ENCODE data around the gene DYSF. TPM values are rescaled to one million over a fixed set of nuclear protein-coding genes. Genes with fewer than 3 reads are reported as not detected.

The DYSF gene
- total RNA-seq, 2 donors from 2014 or later: 0.77 to 1.6 TPM

- Mint-ChIP-seq H3K27ac (no peak overlapping the region), H3K36me3 (ENCODE audit: insufficient read depth in 2 of 2) (no peaks in the 10 kb centered on the region), H3K9me3 (no peaks in the 10 kb centered on the region), H3K4me3 (no peak overlapping the region), H3K4me1 (ENCODE audit: low read depth) (peaks cover 6% of the 10 kb centered on the region), H3K27me3 (ENCODE audit: low read depth) (peaks cover 12% of the 10 kb centered on the region)
- ATAC-seq (replicated peaks in 1 of 2) (no peak), DNase-seq (no peak)
These were observed 155.1 kb downstream of the DYSF start for GRCh38 chr2:71608441-71608840.

GRCh38 chr2:71609029-71609428 is 155.7 kb downstream of the DYSF start:
- DNase-seq: no peak
- Mint-ChIP-seq H3K4me1 (ENCODE audit: low read depth) (peaks cover 6% of the 10 kb centered on the region), H3K9me3 (no peaks in the 10 kb centered on the region), H3K27ac (no peak overlapping the region), H3K36me3 (ENCODE audit: insufficient read depth in 2 of 2) (no peaks in the 10 kb centered on the region), H3K4me3 (no peak overlapping the region), H3K27me3 (ENCODE audit: low read depth) (peaks cover 11% of the 10 kb centered on the region)
- ATAC-seq (replicated peaks in 1 of 2): no peak

GRCh38 chr2:71609441-71609840 is 156.1 kb downstream of the DYSF start:
- no peak overlapping the region for H3K4me3 Mint-ChIP-seq
- peaks cover 10% of the 10 kb centered on the region for H3K27me3 Mint-ChIP-seq (ENCODE audit: low read depth)
- no peak overlapping the region for H3K27ac Mint-ChIP-seq
- peaks cover 6% of the 10 kb centered on the region for H3K4me1 Mint-ChIP-seq (ENCODE audit: low read depth)
- no peak for DNase-seq
- no peak for ATAC-seq (replicated peaks in 1 of 2)
- H3K36me3 Mint-ChIP-seq (ENCODE audit: insufficient read depth in 2 of 2): no peaks in the 10 kb centered on the region
- no peaks in the 10 kb centered on the region for H3K9me3 Mint-ChIP-seq

GRCh38 chr2:71609958-71610357 is 156.6 kb downstream of the DYSF start:
- peaks cover 5% of the 10 kb centered on the region for H3K27me3 Mint-ChIP-seq (ENCODE audit: low read depth)
- no peak overlapping the region for H3K4me3 Mint-ChIP-seq
- no peaks in the 10 kb centered on the region for H3K36me3 Mint-ChIP-seq (ENCODE audit: insufficient read depth in 2 of 2)
- ATAC-seq (replicated peaks in 1 of 2): no peak
- no peaks in the 10 kb centered on the region for H3K9me3 Mint-ChIP-seq
- no peak overlapping the region for H3K27ac Mint-ChIP-seq
- H3K4me1 Mint-ChIP-seq (ENCODE audit: low read depth): peaks cover 4% of the 10 kb centered on the region
- no peak for DNase-seq

- Mint-ChIP-seq H3K27ac (no peak overlapping the region), H3K36me3 (ENCODE audit: insufficient read depth in 2 of 2) (no peaks in the 10 kb centered on the region), H3K27me3 (ENCODE audit: low read depth) (no peaks in the 10 kb centered on the region), H3K9me3 (no peaks in the 10 kb centered on the region), H3K4me3 (no peak overlapping the region), H3K4me1 (ENCODE audit: low read depth) (no peaks in the 10 kb centered on the region)
- no peak for DNase-seq
- no peak for ATAC-seq (replicated peaks in 1 of 2)
These were observed 157.3 kb downstream of the DYSF start for GRCh38 chr2:71610671-71611070.

- ATAC-seq (replicated peaks in 1 of 2): no peak
- Mint-ChIP-seq H3K27me3 (ENCODE audit: low read depth) (no peaks in the 10 kb centered on the region), H3K4me1 (ENCODE audit: low read depth) (no peaks in the 10 kb centered on the region), H3K9me3 (no peaks in the 10 kb centered on the region), H3K4me3 (no peak overlapping the region), H3K36me3 (ENCODE audit: insufficient read depth in 2 of 2) (no peaks in the 10 kb centered on the region), H3K27ac (no peak overlapping the region)
- no peak for DNase-seq
These were observed 157.9 kb downstream of the DYSF start for GRCh38 chr2:71611247-71611646.

- H3K27ac Mint-ChIP-seq: no peak overlapping the region
- DNase-seq: no peak
- no peak for ATAC-seq (replicated peaks in 1 of 2)
- no peaks in the 10 kb centered on the region for H3K27me3 Mint-ChIP-seq (ENCODE audit: low read depth)
- no peaks in the 10 kb centered on the region for H3K36me3 Mint-ChIP-seq (ENCODE audit: insufficient read depth in 2 of 2)
- H3K9me3 Mint-ChIP-seq: no peaks in the 10 kb centered on the region
- no peaks in the 10 kb centered on the region for H3K4me1 Mint-ChIP-seq (ENCODE audit: low read depth)
- no peak overlapping the region for H3K4me3 Mint-ChIP-seq
These were observed 158.6 kb downstream of the DYSF start for GRCh38 chr2:71611781-71612527.

GRCh38 chr2:71612581-71613402 is 159.4 kb downstream of the DYSF start:
- no peaks in the 10 kb centered on the region for H3K4me1 Mint-ChIP-seq (ENCODE audit: low read depth)
- DNase-seq (no peak), ATAC-seq (replicated peaks in 1 of 2) (no peak)
- H3K9me3 Mint-ChIP-seq: no peaks in the 10 kb centered on the region
- no peaks in the 10 kb centered on the region for H3K27me3 Mint-ChIP-seq (ENCODE audit: low read depth)
- no peak overlapping the region for H3K4me3 Mint-ChIP-seq
- H3K36me3 Mint-ChIP-seq (ENCODE audit: insufficient read depth in 2 of 2): no peaks in the 10 kb centered on the region
- no peak overlapping the region for H3K27ac Mint-ChIP-seq

- Mint-ChIP-seq H3K9me3 (no peaks in the 10 kb centered on the region), H3K4me3 (no peak overlapping the region), H3K36me3 (ENCODE audit: insufficient read depth in 2 of 2) (no peaks in the 10 kb centered on the region), H3K4me1 (ENCODE audit: low read depth) (no peaks in the 10 kb centered on the region), H3K27ac (no peak overlapping the region), H3K27me3 (ENCODE audit: low read depth) (no peaks in the 10 kb centered on the region)
- DNase-seq (no peak), ATAC-seq (replicated peaks in 1 of 2) (no peak)
These were observed 160.1 kb downstream of the DYSF start for GRCh38 chr2:71613403-71613952.

GRCh38 chr2:71613953-71614925 is 160.9 kb downstream of the DYSF start:
- no peak for ATAC-seq (replicated peaks in 1 of 2)
- Mint-ChIP-seq H3K4me1 (ENCODE audit: low read depth) (no peaks in the 10 kb centered on the region), H3K27ac (no peak overlapping the region), H3K4me3 (no peak overlapping the region), H3K9me3 (no peaks in the 10 kb centered on the region), H3K36me3 (ENCODE audit: insufficient read depth in 2 of 2) (no peaks in the 10 kb centered on the region), H3K27me3 (ENCODE audit: low read depth) (no peaks in the 10 kb centered on the region)
- no peak for DNase-seq

- Mint-ChIP-seq H3K27me3 (ENCODE audit: low read depth) (no peaks in the 10 kb centered on the region), H3K36me3 (ENCODE audit: insufficient read depth in 2 of 2) (no peaks in the 10 kb centered on the region), H3K27ac (no peak overlapping the region), H3K4me1 (ENCODE audit: low read depth) (no peaks in the 10 kb centered on the region), H3K4me3 (no peak overlapping the region), H3K9me3 (no peaks in the 10 kb centered on the region)
- ATAC-seq (replicated peaks in 1 of 2) (no peak), DNase-seq (no peak)
These were observed 161.8 kb downstream of the DYSF start for GRCh38 chr2:71614976-71615766.
